GM21360 (cell line): ENCODE results near the gene CAMKMT.
"Not testable (repeated sequence)": the region's sequence is repeated elsewhere in the genome, so short reads cannot be mapped to it uniquely, and the experiment has no call there.

ENCODE experiments used
- ATAC-seq: cut with Tn5 transposase; IDR thresholded peaks from one replicate; pipeline ENCODE4 v1.9.1; 2021; ENCODE audit warnings: mild to moderate bottlenecking, moderate library complexity; ENCODE audit not compliant: unreplicated experiment

Gene CAMKMT

DNA sequence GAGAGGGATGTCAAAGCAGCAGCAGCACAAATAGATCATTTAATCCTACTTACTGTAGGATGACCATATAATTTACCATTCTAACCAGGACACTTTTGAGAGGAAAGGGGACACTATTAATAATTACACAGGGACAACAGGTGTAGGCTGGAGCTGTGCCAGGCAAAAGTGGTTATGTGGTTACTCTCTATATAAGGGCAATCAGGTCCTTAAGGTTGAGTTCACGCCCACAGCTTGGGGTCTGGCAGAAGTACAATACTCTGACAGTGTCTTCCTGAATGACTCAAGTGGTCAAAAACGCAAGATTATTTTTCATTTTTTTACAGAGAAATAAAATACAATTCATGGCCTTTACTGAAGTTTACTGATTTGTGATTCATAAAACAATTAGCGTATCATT is 3.2 kb upstream of the CAMKMT start:
- no peak for ATAC-seq

DNA sequence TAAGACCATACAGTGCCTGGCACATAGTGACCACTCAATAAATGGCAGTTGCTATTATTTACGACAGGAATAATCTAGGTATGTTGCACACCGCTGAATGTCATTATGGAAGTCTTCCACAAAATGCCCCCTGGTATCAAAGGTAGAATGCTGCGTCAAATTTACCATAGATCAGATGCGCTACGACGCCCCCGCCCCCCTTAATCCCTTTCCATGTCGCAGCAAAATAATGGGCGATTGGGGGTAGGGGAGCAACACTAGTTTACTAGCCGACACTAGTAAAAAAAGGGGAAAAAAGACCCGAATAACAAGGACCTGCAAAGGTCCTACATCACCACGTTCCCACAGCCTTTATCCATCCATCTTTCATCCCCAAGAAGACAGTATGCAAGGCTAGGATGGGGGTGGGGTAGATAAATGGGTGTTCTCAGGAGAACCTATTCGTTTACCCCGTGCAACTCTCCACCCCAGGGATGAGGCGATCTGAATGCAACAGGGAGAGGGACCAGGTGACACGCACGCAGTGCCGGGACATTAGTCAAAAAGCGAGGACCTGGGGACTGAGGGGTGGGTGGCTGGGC is 908 bp upstream of the CAMKMT start:
- ATAC-seq: peak; percentile 3

DNA sequence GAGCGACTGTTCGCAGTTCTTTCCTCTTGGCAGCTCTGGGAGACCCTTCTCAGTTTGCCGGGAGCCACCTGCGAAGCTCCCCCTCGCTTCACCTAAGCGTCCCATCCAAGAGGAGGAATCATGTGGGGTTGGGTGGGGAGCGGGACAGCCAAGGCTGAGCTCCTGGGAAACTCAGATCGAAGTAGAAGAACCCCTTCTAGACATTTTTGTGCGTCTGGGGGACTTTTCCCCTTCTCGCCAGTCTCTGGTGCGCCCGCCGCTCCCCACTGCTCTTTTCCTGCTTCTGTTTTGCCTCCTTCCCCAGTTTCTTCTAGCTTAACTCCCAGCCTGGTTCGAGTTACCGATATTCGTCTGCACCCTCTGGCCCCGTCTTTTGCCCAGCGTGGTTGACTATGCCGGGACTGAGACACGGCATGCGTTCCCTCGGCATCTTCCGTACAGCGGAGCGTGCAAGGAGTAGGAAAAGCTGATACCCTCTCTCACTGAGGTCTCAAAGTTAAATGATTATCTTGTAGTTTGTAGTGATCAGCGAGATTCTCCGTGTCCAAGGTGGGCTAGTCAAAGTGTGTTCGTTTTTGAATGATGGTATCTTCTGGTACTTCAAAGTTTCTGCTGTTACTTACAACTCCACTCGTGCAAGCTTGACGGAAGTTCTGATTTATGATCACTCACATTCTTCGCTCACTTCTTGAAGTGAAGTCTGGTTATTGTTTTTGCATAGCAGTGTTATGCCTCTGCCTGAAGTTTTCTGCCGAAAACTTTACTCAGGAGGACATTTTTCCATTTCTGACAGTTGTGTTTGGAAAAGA is 664 bp downstream of the CAMKMT start:
- peak; percentile 20 for ATAC-seq

DNA sequence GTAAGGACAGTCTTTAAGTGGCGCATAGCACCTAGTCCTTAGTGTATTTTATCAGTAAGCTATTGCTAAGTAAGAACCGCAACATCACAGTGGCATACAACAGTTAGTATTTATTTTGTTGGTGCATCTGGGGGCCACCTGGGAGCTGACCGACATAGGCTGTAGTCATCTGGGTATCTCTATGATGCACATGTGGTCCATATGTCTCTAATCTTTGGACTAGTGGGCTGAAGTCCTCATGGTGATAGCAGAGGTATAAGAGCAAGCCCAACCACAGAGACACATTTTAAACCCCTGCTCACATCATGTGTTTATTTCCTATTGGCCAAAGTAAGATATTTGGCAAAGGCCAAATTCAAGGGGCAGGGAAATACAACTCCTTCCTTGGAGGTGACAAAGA is 2.9 kb downstream of the CAMKMT start:
- ATAC-seq: no peak

DNA sequence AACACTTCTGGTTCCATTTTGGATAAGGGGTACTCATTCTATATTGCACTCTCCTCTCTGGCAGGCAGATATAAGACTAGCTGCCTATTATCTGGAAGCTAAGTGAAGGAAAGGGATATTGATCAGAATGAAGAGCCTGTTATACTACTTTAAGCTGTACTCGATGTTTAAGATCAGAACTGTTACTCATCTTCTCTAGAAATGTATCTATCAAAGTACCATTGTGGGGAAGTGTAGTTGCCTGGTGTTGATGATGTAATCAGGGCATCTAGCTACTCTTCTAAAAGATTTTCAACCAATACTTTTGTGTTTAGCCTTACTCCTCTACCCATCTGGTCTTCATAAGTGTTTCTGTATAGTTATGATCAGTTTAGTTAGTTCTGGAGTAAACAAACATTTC is 5.8 kb downstream of the CAMKMT start:
- no peak for ATAC-seq

DNA sequence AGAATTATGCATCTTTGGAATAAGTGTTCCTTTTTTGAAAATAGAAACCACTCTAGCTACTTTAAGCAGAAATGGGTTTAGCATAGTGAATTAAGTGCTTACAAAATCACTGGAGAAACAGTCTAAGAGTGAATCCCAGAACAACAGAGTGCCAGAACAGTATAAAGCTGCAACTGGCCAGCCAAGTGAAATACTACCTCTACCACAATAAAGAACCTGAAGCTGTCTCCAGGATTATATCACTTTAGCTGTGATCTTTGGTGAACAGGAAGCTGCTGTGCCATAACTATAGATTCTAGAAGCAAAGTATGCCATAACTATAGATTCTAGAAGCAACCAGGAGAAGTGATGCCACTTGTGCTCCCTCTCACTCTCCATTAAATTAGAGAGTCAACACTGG is 7.6 kb downstream of the CAMKMT start:
- ATAC-seq: no peak

DNA sequence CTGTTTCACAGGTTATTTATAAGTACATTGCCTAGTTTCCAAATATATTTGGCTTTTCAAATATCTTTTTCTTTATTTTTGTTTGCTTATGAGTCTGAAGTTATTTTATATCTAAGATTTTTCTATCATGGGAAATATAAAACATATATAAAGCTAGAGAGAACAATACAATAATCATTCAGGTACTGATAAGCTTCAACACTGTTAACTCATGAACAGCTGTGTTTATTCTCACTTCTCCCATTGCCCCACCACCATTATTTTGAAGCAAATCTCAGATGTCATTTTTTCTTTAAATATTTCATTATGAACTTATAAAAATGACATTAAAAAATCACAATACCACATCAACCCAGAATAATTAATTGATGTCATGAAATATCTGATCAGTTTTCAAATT is 9.7 kb downstream of the CAMKMT start:
- no peak for ATAC-seq

DNA sequence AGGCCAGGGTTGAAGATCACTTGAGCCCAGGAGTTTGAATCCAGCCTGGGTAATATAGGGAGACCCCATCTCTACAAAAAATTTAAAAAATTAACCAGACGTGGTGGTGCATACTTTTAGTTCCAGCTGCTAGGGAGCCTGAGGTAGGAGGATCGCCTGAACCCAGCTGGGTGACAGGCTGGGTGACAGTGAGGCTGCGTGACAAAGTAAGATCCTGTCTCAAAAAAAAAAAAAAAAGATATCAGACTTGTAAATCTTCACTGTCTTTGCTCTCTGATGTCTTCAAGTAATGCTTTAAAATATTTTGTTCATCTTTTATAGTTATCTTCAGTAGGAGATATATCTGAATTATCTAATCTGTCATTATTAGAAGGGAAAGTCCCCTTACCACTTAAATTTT is 10.5 kb downstream of the CAMKMT start:
- no peak for ATAC-seq

DNA sequence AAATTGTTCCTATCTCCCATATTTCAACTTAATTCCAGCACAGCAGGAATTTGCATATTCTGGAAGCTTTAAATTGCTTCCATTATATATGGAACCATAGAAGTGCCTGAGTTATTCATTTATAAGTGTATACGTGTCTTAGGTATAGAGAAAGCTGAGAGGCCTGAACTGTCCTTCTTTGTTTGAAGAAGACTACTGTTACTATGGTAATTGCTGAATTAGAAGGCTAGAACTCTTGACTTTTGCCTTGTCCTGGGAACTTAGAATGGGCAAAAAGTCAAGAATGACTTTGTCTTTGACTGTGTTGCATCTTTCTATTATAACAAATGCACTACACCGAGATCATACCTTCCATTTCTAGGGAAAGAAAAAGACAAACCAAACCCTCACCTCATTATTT is 15.7 kb downstream of the CAMKMT start:
- ATAC-seq: no peak

DNA sequence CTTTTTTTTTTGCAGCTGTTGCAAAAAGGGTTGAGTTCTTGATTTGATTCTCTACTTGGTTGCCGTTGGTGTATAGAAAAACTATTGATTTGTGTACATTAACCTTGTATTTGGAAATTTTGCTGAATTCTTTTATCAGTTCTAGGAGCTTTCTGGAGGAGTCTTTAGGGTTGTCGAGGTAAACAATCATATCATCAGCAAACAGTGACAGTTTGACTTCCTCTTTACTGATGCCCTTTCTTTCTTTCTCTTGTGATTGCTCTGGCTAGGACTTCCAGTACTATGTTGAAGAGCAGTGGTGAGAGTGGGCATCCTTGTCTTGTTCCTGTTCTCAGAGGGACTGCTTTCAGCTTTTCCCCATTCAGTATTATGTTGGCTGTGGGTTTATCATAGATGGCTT is 23.5 kb downstream of the CAMKMT start:
- ATAC-seq: not testable (repeated sequence)

DNA sequence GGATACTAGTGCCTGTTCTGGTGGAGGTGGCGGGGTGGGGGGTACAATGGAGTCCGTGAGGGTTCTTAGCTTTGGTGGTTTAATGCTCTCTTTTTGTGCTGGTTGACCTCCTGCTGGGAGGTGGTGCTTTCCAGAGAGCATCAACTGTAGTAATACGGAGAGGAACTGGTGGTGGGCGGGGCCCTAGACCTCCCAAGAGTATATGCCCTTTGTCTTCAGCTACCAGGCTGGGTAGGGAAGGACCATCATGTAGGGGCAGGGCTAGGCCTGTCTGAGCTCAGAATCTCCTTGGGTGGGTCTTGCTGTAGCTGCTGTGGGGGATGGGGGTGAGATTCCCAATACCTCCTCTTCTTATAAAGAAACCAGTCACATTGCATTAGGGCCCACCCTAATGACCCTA is 27.1 kb downstream of the CAMKMT start:
- ATAC-seq: no peak

DNA sequence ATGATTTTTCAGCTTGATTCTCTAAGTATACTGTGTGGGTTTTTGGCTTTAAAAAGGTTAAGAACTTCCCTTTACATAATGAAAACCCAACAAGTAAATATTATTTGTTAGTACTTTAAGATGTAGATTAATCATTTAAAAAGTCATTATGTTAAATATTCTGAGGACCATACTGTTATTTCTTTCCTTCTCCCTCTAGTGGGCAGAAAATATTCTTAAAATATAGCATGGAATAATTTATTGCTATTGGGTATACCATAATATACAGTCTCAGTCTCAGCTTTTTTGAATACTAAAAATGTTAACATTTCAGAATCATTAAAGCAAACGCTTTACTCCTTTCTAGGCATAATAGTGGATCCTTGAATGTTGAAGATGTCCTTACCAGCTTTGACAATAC is 28.1 kb downstream of the CAMKMT start:
- ATAC-seq: no peak

DNA sequence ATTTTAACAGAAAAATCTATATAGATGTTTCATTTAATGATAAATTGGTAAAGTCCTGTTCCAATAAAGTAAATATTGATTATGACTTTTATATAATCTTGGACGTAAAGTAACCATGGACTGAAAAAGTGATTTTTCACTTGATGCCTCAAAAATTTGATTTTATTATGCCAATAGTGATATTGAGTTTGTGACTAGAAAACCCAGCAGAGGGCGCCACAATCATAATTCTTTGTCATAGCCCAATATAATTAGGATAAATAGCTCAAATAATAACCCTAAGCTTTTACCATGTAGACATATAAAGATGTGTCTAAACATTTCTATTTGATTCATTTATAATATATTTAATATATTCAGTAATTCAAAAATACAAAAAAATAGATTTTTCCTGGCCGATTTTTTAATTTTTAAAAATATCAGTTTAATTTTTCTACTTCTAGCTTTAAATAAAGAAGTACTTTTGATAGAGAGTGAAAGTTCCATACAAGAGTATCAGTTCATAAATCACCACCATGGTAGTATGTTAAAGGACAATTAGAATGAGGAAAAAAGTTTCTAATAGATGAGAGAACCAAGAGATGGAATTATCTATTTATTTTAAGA is 30.7 kb downstream of the CAMKMT start:
- no peak for ATAC-seq

DNA sequence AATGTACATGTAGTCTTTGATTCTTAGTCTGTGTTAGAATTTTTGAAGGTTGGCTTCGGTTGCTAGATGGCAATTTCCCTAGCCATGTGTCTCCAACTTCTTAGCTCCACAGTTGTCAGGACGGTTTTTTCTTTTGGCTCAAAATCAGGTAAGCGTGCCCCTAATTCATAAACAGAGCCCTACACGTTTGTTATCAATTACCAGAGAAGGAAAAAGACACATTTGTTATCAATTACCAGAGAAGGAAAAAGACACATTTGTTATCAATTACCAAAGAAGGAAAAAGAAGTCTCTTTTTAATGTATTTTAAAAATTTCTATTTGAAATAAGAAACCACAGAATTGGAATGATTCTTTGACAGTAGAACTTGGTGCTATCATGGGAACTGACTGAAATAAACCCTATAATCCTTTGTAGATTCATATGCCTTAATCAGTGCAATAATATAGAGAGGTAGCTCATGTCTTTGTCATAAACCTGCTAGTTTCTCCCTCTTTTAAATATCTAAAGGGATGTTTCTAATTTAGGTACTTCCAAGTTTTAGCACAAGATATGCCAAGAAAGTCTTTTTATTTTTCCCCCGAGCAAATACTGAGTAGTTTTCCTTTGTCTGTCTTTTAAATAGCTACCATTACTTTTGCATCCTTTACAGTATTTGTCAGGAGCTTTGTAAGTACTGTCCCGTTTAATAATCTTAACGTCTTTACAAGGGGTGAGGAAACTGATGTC is 35.9 kb downstream of the CAMKMT start:
- no peak for ATAC-seq

DNA sequence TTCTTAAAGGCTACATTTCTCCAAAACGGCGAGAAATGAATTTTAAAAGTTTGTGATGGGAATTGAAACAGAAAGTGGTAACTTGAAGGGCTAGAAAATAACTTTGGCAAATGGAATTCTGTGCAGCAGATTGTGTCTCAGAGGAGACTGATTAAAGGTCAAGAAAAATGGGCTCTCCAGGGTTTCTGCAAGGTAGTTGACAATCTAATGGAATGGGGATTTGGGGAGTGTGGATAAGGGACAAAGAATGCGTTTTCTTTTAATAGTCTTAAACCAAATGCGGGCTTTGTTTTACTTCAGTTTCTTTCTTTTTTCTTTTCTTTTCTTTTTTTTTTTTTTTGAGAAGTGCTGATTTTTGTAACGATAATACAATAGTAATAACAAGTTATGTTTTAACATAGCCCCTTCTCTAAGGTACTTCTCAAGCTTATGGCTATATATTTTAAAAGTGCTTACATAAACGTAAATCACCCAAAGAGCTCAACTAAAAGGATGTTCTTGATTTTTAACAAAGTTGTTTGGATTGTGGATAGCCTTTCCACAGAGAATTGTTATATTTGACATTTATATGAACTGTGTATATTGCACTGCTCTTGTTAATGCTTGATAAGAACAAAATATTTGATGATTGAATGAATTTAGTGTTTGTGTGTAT is 36.6 kb downstream of the CAMKMT start:
- ATAC-seq: no peak

DNA sequence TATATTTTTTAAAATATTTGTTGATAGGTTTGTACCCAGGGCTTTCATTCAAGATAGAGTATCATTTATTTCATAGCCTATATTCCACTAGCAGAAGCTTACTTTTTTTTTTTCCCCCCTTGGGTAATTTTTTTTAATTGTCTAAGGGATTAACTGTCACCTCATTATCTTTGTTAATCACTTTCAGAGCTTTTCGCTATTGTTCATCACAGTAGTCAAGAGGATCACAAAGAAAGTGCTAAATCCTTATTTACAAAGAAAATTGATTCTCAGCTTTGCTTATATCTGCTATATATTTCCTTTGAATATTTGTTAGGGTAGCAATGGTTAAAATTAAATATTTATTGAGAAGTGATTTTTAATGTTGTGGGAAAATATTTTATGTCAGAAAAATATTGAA is 59.0 kb downstream of the CAMKMT start:
- no peak for ATAC-seq

DNA sequence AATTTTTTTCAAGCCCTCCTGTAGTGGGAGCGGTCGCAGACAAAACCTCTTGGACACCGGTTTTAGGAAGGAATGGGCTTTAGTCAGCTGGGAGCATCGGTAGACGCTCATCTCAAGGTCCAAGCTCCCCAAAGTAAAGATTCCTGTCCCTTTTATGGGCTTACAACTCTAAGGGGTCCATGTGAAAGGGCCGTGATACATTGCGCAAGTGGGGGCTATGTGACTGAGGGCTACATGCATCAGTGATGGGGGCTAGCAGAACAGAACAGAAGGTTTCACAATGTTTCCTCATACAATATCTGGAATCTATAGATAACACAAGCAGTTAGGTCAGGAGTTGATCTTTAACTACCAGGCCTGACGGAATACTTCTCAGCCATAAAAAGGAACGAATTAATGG is 62.5 kb downstream of the CAMKMT start:
- ATAC-seq: no peak

DNA sequence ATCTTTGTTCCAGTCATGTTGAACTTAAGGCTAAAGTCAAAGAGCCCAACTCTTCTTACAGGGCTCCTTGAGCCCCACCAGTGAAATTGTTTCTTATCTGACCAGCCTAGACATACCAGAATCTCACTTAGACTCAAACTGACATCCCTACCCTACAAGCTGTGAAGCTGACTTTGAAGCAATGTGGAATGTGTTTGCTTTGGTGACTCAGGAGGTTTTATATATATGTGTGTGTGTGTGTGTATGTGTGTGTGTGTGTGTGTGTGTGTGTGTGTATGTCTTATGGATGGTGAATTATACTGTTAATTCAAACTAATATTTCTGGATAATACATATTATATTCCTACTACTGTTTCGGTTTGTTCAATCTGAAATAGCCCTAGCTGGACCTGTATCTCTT is 67.3 kb downstream of the CAMKMT start:
- ATAC-seq: no peak

DNA sequence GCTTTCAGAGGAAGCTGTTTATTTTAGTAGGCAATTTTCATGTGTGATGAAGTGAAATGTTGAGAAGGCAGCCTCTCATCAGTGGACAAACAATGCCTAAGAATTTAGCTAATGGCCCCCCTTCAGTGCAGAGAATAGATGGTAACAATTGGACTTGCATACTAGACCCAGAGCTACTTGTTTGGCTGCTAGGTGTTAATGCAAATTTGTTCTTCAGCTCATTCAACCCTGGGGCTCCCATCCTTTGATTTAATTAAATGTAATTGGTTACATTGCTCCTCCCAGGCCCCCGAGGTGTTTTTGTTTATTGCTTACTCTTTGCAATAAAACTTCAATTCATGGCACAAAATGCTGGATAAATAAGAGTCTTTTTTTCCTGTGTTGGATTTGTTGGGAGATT is 68.6 kb downstream of the CAMKMT start:
- ATAC-seq: no peak

DNA sequence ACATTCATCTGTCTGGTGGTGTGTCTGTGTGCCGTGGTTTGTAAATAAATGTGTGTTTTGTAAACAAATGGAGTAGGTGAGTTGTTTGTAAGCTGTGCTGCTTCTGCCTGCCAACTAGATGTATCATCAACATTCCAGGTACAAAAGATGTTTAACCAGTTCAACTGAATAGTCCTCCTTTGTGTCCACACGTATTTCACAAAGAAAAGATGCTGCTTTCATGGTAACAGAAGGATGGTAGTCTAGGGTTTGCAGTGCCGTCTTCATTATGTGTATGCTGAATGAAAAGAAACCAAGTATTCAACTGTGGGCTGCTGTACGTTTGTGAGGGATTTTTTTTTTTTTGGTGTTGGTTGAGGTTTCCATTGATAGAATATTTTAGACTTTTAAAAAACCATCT is 72.1 kb downstream of the CAMKMT start:
- no peak for ATAC-seq

DNA sequence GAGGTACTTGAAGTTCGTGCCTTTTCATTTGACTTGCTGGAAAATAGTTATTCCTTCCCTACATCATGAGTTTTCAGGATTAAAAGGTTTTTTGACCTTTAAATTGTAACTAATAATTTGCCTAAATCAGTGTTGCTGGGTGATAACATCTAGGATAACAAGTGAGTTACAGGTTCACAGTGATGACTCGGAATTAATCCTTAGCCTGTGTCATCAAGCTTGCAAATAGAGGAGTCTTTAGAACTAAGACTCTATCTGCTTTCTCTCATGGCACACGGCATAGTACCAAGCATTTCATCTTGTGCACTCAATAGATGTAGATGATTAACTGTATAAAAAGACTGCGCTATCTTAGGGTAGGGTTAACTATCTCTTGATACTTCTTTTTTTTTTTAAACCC is 79.5 kb downstream of the CAMKMT start:
- no peak for ATAC-seq
